Bone marrow (tissue), 2 donors: Measurements from ENCODE around the gene ETV4.

Source experiments
- DNase-seq, 2 donors: peaks; one replicate each; lab custom pipeline; 2025; lab: John Stamatoyannopoulos, UW

The ETV4 gene

DNA sequence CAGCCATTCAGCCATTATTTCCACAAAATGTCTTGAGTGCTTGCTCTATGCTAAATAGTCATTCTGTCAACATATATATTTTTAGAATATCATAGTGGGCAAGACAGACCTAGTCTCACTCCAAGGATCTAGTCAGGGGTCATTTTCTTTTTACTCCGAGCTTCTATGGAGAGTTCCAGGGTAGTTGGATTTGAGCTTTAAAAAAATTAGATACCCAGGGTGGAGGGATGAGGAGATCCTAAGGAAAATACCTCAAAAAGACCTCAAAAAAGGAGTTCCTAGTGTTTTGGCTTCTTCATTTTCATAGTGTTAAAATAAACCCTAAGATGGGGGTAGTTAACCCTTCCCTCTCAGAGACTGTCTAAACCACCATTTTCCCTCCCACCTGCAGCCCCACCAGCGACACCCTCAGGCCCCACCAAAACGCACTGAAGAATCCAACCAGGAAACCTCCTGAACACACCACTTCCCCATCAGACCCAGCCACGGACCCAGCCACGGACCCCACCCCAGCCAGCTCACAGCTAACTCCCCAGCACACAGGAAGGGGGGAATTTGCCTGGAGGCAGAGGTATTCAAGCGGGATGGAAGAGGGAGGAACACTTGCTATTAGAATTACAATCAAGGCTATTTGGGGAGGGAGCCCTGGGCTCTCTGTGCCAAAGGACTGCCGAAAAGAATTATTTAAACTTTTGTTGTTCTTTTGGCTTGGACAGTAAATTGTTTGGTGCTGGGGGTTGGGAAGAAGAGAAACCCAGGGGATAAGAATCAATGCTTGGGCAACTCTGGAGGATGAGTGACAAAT is 2.2 kb downstream of the ETV4 start:
- DNase-seq, result no peak

DNA sequence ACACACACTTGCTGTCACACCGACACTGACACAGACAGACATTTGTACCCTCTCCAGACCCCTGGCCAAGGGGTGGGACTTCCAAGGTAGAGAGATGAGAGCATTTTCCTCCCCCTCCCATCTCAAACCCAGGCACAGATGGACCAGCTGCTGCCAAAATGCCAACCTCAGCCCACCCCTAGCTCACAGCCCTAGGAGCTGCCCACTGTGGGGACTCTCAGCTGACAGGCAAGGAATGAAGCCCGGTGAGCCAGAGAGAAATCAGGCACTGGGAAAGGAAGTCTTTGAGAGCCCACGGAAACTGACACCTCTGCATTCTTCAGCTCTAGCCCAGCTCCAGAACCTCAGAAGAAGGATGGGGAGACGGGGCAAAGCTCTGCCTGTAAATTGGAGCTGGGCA is 2.8 kb downstream of the ETV4 start:
- no peak for DNase-seq

DNA sequence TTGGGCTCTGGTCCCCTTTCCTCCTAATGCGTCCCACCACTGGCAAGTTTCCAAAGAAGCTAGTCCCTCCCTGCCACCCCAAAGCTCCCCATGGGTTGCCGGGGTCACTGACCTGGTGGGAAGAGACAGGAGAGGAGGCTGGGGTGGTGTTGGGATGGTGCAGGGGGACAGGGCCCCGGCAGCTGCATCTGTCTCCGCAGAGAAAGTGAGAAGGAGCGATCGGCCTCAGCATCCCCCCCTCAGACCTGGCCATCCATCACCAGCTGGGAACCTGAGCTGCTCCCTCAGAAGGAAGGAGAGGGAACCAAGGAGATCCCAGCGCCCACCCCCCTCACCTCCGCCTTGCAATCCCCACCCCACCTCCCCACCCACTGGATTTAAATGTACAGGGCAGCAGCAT is 3.3 kb downstream of the ETV4 start:
- DNase-seq, result no peak

DNA sequence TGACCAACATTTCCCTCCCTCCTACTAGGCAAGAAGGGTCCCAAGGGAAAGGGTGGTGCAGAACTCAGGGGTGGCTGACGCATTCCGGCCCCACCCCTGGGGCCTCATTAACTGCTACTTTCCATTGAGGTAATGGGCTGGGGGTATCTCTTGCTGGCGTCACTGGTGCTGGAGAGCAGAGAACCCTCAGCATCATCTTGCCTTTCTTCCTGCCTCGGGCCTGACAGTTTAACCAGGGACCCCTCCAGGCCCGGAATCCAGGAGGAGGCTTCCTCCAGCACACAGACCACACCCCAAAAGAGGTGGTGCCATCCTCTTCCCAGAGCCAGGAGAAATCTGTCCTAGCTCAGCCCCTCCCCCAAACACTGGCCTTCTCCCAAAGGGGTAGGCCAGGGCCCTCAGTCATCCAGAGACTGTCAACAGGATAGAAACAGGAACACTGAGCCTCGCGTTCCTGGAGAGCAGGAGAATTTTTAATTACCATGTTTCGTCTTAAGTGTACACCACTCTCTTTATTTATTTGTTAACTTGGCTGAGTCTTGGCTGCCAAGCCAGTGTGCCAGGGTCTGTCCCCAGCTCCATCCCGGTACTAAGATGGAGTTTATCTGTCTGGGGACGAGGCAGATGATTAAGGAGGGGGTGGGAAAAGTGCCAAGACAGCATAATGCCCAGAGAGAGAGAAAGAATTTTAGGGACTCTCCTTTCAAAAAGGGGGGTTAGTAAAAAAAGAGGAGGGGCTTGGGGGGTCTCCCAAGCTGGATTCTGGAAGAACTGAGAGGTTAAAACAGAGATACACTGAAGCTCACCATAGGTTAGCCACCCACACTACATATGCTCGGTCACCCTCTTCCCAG is 5.1 kb downstream of the ETV4 start:
- DNase-seq, result no peak

DNA sequence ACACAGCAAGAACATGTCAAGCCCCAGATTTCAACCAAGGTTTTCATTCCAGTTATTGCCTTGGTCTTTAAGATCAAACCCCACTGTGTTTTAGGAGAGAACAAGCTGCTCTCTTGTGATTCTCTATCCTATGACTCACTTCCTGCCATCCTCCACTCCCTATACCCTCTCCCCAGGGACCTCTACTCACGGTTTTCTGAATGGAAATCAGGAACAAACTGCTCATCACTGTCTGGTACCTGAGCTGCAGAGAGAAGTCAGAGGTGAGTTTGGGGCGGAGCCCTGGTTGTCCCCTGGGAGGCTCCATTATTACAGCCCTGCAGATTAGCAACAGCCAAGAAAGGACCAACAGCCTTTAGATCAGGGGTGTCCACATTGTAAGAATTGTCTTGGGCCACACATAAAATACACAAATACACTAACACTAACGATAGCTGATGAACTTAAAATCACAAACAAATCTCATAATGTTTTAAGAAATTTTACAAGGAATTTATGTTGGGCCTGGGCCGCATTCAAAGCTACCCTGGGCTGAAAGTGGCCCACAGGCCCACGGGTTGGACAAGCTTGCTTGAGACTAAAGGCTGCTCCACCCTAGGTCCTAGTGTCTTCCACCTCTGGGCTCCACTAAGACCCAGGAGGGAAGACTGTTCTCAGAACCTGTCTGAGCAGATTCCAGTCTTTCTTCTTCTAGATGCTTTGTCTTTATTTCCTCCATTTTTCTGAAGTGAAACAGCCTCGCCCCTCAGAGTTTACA is 9.7 kb downstream of the ETV4 start:
- DNase-seq, result peak in 1 of 2 donors; percentile 35

DNA sequence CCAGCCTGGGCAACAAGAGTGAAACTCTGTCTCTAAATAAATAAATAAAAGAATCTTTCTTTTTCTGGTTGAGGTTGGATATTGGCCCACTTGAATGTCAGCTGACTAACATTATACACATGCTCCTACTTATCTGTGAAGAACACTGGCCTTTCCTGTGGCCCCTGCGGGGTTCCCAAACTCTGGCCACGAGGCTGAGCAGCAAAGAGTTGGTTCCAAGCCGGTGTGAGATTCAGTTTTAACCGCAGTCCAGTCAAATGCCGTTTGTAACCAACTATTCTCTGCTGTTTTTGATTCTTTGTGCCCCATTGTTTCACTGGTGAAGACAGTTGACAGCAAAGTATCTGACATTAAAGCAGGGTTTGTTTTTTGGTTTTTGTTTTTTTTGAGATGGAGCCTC is 11.2 kb downstream of the ETV4 start:
- no peak for DNase-seq

DNA sequence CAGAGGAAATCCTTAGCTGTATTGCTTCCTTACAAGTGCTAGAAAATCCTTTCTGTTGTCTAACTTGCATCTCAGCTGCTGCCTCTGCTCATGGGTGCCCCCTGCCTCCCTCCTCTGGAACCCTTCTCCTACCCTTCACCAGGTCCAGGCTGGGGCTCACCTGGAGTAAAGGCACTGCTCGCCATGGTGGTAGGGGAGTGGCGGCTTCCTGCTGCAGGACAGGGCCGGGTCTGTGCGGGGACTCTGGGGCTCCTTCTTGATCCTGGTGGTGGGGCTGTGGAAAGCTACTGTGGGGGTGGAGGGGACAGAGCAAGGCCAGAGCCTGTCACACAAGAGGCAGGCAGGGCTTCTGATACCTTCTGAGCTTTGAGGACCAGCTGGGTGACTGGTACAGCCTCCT is 12.4 kb downstream of the ETV4 start:
- DNase-seq, result no peak

DNA sequence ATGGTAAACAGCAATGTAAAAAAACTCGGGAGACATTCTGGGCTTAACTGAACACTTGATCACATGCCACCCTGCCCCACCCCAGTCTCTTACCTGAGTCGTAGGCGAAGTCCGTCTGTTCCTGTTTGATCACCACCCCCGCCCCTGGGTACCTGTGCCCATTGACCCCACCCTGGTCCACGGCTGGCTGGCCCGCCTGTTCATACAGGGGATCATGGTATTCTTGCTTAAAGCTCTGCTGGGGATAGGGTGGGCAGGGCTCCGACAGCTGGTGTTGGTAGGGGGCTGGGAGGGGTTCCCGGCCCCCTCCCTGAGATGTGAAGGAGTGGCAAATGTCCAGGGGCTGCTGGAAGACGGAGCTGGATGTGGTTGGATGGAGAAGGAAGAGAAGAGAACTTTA is 13.6 kb downstream of the ETV4 start:
- DNase-seq, result no peak

DNA sequence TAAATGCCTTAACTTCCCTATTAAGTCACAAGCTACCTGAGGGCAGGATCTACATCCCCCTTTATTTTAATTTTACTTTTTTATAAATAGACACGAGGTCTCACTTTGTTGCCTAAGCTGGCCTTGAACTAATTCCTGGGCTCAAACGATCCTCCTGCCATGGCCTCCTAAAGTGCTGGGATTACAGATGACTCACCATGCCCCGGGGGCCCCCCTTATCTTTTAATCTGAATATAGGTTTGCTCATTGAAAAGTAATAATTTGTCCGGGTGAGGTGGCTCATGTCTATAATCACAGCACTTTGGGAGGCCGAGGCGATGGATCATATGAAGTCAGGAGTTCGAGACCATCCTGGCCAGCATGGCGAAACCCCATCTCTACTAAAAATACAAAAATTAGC is 14.2 kb downstream of the ETV4 start:
- DNase-seq, result no peak

DNA sequence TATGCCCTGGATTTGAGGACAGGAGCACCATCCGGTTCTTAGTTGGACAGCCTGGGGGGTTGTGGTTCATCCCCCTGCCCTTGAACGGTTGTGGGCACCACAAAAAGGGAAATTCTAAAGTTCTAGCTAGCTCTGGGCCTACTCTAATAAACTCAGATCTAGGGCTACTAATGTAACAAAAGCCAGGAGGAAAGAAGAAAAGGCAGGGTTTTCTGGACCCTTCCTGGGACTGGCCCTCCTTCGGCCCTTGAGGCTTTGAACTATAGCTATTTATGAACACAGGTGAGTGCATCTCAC is 15.1 kb downstream of the ETV4 start:
- no peak for DNase-seq

DNA sequence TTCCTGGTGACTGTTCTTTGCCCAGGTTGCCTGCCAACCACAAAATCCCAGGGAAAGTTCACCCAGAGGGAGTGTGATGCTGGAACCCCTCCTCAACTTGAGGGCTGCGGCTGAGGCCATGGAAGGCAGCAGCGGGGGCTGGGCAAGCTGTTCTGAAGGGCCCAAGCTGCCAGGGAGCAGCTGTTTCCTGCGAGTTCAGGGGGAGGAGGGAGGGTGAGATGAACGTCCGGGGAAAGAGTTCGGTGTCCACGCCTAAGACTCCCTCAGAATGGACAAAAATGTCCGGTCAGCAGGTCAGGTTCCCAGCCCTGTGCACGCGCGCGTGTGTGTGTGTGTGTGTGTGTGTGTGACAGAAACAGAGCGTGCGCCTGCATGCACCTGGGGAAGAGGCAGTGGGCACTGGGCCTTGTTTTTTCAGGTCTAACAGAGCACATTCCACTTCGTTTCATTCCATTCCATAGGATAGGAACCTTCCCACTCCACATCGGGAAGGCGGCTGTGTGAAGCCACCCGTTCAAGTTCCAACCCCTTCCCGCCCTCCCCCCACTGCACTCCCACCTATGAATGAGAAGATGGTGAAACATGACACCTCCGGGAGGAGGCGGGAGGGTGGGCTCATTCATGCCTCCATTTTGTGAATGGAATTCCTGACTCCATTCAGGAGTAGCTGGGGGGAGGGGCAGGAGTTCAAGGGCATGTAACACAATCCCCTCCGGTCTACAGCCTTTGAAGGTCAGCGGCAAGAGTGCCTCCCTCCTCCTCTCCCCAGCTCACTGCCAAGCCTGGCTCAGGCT is 15.7 kb downstream of the ETV4 start:
- DNase-seq, result no peak

DNA sequence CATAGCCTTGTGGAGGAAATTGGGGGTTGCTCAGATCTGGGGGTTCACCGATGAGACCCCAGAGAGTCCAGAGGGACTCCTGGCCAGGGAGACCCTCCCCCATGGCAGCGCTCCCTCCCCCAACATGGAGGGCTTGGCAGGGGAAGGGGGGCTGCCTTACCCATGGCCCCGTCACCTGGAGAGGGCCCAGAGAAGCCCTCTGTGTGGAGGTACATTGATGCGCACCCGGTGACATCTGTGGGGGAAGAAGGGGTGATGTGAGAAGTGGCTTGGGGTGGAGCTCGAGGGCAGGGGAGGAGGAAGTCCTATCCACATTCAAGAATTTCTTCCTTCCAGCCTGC is 16.2 kb downstream of the ETV4 start:
- DNase-seq, result no peak

DNA sequence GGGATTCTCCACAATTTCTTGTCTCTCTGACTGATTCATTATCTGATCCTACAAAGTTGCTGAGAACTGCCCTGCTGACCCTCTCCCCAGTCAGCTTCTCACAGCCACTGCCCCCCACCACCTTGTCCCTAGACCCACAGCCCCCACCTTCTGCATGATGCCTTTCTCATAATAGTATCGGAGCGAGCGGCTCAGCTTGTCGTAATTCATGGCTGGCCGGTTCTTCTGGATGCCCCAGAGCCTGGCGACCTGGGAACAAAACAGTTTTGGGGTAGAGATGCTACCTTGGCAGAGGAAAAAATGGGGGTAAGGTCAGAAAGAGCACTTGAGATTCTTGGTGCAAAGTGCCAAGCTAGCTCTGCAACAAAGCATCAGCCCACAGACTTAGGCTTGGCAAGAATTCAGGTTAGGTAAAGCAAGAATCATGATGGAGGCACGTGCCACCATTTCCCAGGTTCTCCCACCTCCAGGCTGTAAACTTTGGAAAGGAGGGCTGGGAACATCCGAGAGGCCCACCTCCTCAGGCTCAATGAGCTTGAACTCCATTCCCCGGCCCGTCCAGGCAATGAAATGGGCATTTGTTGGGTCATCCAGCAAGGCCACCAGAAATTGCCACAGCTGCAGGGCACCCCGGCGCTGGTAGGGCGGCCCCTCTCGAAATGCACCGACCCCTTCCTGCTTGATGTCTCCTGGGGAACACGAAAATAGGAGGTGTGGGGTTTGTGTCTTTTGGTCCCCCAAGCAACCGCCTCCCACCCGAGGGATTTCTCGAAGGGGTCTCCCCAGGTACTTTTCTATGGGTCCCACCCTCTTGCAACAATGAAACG is 16.9 kb downstream of the ETV4 start:
- DNase-seq, result no peak

DNA sequence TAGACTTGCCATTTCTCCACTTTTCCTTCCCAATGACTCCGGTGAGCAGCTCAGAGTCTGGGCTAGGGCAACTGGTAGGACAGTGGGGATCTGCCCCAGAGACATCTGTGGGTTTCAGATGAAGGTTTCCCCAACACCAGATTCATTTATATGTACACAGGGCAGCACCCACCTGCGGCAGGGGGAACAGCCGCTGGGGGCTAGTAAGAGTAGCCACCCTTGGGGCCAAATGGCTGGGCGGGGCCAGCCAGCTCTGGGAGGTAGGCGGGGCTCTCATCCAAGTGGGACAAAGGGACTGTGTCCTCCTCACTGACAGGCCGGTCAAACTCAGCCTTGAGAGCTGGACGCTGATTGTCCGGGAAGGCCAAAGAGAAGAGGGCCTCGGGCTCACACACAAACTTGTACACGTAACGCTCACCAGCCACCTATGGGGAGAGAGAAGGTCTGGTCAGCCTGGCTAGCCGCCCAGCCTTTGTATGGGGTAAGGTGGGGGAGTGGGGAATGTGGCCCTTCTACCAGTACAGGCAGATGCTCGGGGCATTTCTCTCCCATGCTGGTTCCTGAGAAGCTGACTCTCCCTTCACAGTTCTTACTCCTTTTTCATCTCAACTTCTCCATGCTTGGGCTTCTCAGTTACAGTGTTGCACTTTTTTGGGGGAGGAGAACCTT is 17.7 kb downstream of the ETV4 start:
- DNase-seq, result no peak

DNA sequence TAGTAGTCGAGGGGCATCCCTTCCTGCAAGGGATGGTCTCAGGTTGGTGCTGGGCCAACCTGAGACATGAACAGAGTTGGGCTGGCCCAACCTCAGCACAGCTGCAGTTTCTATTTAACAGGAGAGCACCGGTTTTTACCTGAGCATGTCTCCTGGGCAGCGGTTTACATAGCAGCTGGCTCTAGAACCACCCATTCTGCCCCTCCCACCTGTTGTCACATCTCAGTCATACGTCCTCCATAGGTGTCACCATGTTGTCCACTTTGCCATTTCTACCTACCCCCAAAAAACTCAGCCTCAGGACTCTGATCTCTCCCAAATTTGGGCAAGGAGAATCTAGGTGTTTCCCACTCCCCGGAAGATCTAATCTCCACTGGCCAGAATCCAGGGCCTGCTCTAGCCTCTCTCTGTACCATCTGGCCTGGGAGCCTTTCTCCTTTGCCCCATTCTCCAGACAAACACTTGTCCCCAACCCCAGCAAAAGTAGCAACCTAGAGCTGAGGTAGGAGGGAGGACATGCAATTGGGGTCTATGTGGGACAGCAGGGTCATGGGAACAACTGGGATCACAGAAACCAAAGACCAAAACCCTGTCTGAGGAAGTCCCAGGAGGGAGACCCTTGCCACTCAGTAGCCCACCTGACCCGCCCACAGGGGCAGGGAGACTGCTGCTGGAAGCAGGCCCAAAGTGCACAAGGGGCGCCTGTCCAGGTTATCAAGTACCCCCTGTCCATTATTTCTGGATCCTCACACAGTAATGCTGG is 19.1 kb downstream of the ETV4 start:
- no peak for DNase-seq

DNA sequence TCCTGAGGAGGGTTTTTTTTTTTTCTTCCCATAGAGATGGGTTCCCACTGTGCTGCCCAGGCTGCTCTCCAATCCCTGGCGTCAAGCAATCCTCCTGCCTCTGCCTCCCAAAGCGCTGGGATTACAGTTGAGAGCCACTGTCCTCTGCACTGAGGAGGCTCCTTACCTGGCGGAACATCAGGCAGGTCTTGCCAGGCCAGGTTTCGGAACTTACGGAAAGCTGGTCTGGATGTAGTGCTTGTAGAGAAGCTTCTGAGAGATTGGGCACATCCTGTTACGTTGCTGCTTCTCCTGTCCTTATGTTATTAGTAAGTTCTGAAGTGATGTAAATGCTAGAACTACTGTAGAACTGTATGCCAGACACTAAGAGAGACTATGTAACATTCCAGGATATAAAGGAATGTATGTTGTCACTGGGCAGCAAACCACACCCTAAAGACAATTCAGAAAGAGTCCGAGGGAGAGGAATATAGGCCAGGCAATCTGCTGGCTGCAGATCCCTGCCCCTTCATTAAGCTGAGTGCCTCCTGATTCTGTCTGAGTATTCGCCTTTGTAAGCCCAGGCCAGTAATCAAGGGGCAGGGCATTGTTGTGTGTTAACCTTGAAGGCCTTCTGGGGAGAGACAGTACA is 21.1 kb downstream of the ETV4 start:
- DNase-seq, result no peak

DNA sequence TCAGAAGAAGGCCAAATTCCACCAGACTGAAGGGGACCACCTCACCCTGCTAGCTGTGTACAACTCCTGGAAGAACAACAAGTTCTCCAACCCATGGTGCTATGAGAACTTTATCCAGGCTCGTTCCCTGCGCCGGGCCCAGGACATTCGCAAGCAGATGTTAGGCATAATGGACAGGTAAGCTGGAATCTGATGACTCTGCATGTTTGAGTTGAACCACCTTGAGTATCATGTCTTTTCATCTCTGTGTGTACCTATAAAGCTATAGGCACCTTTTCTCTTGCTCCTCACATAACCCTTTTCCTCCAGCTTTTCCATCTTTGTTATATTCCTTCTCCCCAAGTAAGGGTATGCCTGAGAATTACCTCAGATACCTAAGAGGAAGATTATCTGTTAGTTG is 24.8 kb downstream of the ETV4 start:
- DNase-seq, result no peak

DNA sequence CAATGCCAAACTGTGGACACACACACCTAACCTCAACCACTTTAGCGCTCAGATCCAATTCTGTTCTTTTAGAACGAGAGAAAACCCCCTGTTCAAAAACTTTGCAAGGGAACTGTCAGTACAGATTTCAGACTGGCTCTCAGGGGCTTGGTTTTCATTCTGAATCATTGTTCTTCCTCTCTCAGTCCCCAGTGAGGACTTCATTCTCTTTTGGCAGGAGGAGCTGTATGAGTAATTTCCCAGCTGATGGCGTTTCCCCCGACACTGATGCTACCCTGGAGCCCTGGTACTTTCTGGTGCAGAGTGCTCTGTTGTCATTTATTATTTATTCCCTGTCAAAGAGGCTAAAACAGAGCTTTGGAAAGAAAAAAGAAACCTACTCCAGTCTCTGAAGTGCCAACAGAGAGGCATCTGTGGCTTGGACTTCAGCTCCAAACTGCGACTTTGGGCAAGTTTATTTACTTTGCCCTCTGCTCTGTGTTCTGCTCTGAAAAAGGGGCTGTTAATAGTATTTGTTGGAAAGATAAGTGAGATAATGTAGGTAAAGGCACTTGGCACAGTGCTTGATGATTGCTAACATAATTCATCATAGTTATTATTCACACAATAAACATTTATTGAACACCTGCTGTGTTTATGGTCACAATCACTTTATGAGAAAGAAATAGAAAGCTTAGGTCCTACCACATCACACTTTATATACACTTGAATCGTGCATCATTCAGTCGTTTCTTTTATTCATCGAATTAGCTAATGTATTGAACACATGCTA is 28.3 kb downstream of the ETV4 start:
- no peak for DNase-seq

DNA sequence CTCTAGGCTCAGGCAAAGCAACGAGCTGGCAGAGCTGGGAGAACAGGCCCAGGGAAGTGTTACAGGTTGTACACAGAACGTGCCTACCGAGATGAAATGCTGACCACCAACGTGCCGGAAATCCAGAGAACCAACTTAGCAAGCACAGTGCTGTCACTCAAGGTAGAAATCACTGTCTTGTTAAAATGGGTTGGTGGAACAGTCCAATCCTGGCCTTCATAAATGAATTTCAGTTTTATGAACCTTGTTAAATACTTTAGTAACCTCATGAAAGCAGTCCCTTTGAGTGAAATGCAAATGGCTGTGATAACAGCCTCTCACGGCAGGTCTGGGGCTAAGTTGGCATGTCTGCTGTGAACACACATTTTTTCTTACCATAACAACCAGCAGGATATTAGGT is 29.0 kb downstream of the ETV4 start:
- no peak for DNase-seq
